Fibroblast of lung (primary cell): ENCODE measurements around the gene GPAM. TPM values are rescaled to one million over a fixed set of nuclear protein-coding genes. Genes with fewer than 3 reads are reported as not detected.

Source experiments
- DNase-seq, 2 donors: peaks; one replicate each; pipeline versions ENCODE4 v3.0.0 to v3.0.0-alpha.2; 2010; ENCODE audit warnings: low read depth in 2 of 2
- H2AFZ ChIP-seq: 2 replicates; pipeline ENCODE4 v1.5.1; 2012; ENCODE audit warnings: low read length, control low read depth, inconsistent platforms
- H3K27ac ChIP-seq: 2 replicates; pipeline ENCODE4 v1.5.1; 2011; ENCODE audit warnings: low read length, control low read depth; ENCODE audit not compliant: insufficient read depth
- H3K27me3 ChIP-seq: 2 replicates; pipeline ENCODE4 v1.5.1; 2011; ENCODE audit warnings: mild to moderate bottlenecking, low read length; ENCODE audit not compliant: control insufficient read depth, insufficient read depth
- H3K36me3 ChIP-seq: 2 replicates; pipeline ENCODE4 v1.5.1; 2011; ENCODE audit warnings: low read length; ENCODE audit not compliant: control insufficient read depth, insufficient read depth
- H3K4me1 ChIP-seq: 2 replicates; pipeline ENCODE4 v1.5.1; 2011; ENCODE audit warnings: low read length; ENCODE audit not compliant: control insufficient read depth, insufficient read depth; ENCODE audit errors: extremely low read depth
- H3K4me2 ChIP-seq: 2 replicates; pipeline ENCODE4 v1.5.1; 2011; ENCODE audit warnings: low read length, control low read depth; ENCODE audit not compliant: insufficient read depth; ENCODE audit errors: extremely low read depth
- H3K4me3 ChIP-seq, 4 experiments: fragments of 200-600 bp in 1 of 4; sonication (generic) in 1 of 4; replicated peaks in 1 of 4; 2 replicates each; pipeline ENCODE4 v1.5.1; 2011 to 2016; ENCODE audit warnings: low read length in 4 of 4, low read depth in 3 of 4, mild to moderate bottlenecking in 3 of 4, control low read depth in 2 of 4, inconsistent platforms in 1 of 4, mixed read lengths in 1 of 4; ENCODE audit not compliant: insufficient read depth in 1 of 4; ENCODE audit errors: control extremely low read depth in 1 of 4
- H3K79me2 ChIP-seq: 2 replicates; pipeline ENCODE4 v1.5.1; 2012; ENCODE audit warnings: mild to moderate bottlenecking, low read length, inconsistent platforms; ENCODE audit not compliant: control insufficient read depth, insufficient read depth
- H3K9ac ChIP-seq: 2 replicates; pipeline ENCODE4 v1.5.1; 2011; ENCODE audit warnings: mild to moderate bottlenecking, low read length, control low read depth; ENCODE audit not compliant: insufficient read depth
- H3K9me3 ChIP-seq: 2 replicates; pipeline ENCODE4 v1.5.1; 2012; ENCODE audit warnings: low read depth, low read length; ENCODE audit not compliant: control insufficient read depth, insufficient read depth
- H4K20me1 ChIP-seq: 2 replicates; pipeline ENCODE4 v1.5.1; 2011; ENCODE audit warnings: low read length; ENCODE audit not compliant: control insufficient read depth, insufficient read depth; ENCODE audit errors: extremely low read depth
- CTCF ChIP-seq, 2 donors: IDR thresholded peaks in 1 of 2; conservative IDR thresholded peaks in 1 of 2; 1 replicate in 1 of 2; 2 replicates in 1 of 2; pipeline ENCODE4 v1.5.1; 2011 to 2012; ENCODE audit warnings: low read length in 2 of 2, control low read depth in 1 of 2, inconsistent platforms in 1 of 2, low read depth in 1 of 2, mild to moderate bottlenecking in 1 of 2
- EZH2 ChIP-seq: IDR thresholded peaks from 2 replicates; pipeline ENCODE4 v1.5.1; 2012; ENCODE audit warnings: low read length, control low read depth, mild to moderate bottlenecking; ENCODE audit errors: missing control alignments
- polyA plus RNA-seq, 2 donors: library from polyadenylated mRNA; depleted of rRNA in 1 of 2; stranded (reverse) in 1 of 2; unstranded in 1 of 2; fragments of >200 nt; gene quantifications; 2 replicates each; pipeline ENCODE4 v1.2.1, GENCODE V29; 2011 to 2012; ENCODE audit warnings: missing spikeins in 1 of 2
- total RNA-seq: library from RNA; depleted of rRNA; stranded (reverse); fragments of >200 nt; gene quantifications from 2 replicates; pipeline ENCODE4 v1.2.1, GENCODE V29; 2014

The GPAM gene
- total and polyA plus RNA-seq, 2 donors (not counting 1 experiment from before 2014, with no cell fraction given), result 10.1 to 17.0 TPM

DNA sequence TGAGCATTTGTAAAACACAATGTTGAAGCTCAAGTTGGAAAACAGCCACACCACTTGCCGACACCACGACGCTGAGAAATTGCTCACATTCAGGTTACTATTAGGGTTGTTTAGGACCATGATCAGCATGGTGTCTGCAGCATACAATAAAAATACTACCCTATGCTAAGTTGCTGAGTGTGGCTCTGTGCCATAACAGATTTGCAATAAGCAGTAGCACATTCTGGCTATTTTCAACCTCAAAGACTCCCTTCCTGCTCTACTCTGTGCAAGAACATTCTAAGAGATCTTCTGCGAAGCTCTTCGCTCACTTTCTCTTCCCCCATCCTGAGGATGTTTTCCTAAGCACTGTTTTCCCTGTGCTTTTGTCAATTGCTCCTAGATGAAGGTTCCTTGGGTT, 38.3 kb downstream of the GPAM start:
- no peaks in the 10 kb centered on the region for H3K79me2 ChIP-seq
- H3K27ac ChIP-seq, result no peak overlapping the region
- no peak overlapping the region for H3K4me2 ChIP-seq
- H4K20me1 ChIP-seq, result no peaks in the 10 kb centered on the region
- H3K27me3 ChIP-seq, result no peaks in the 10 kb centered on the region
- H3K4me1 ChIP-seq, result no peaks in the 10 kb centered on the region
- no peak overlapping the region for H3K9ac ChIP-seq
- no peaks in the 10 kb centered on the region for H3K9me3 ChIP-seq
- no peaks in the 10 kb centered on the region for H3K36me3 ChIP-seq
- H2AFZ ChIP-seq, result no peak overlapping the region
- DNase-seq, result no peak
- H3K4me3 ChIP-seq, result no peak overlapping the region
- TF ChIP-seq CTCF (conservative IDR thresholded peaks at IDR 0.05 in 1 of 2, IDR thresholded peaks at IDR 0.05 in 1 of 2; ENCODE audit: low read depth in 1 of 2, low read length in 2 of 2), result no peak
- no peak for TF ChIP-seq EZH2

DNA sequence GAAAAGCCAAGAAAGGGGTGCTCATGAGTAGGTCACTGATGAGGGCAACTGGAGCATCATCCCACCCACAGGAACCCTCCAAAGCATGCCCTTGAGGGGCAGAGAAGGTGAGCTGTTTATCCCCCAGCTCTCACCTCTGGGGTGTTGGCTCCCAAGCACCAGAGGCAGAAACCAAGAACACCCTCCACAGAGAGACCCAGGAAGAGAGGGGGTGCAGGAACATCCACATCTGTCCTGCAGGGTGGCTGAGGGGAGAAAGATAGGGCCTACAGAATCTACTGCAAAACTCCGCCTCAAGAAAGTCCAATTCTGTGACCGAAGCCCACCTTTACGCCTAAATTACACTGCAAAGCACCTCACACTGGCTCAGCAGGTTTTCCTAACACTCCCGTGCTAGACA, 40.1 kb downstream of the GPAM start:
- no peaks in the 10 kb centered on the region for H3K36me3 ChIP-seq
- no peak overlapping the region for H3K9ac ChIP-seq
- DNase-seq, result no peak

DNA sequence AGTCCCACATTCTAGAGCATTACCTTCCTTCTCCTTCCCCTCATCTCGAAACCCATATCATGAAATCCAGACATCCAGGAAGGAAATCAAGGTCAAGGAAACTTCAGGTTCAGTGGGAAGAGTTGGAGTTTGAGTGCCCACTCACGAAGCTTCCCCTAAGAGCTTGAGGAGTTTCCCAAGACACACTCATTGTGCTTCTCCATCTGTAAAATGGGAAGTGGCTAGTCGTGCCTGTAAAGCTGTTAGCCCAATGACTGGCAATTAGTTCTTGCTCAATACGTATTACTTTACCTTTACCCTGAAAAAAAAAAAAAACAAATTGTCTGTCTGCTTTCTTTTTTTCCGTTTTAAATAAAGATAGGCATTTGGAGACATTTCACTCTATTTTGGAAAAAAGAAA, 42.3 kb downstream of the GPAM start:
- Histone ChIP-seq H3K9ac (no peak overlapping the region), H3K79me2 (no peaks in the 10 kb centered on the region), H3K4me2 (no peak overlapping the region), H3K27ac (no peak overlapping the region), H3K27me3 (no peaks in the 10 kb centered on the region), H3K4me3 (no peak overlapping the region), H3K36me3 (no peaks in the 10 kb centered on the region), H3K9me3 (no peaks in the 10 kb centered on the region), H4K20me1 (no peaks in the 10 kb centered on the region), H3K4me1 (no peaks in the 10 kb centered on the region), H2AFZ (no peak overlapping the region)
- TF ChIP-seq EZH2 (no peak), CTCF (conservative IDR thresholded peaks at IDR 0.05 in 1 of 2, IDR thresholded peaks at IDR 0.05 in 1 of 2; ENCODE audit: low read depth in 1 of 2, low read length in 2 of 2) (no peak)
- DNase-seq, result no peak

More for the DNA sequence above, 40.1 kb downstream of the GPAM start:
- Histone ChIP-seq H3K27ac (no peak overlapping the region), H3K9me3 (no peaks in the 10 kb centered on the region), H3K27me3 (no peaks in the 10 kb centered on the region), H3K4me3 (no peak overlapping the region), H3K4me2 (no peak overlapping the region), H3K79me2 (no peaks in the 10 kb centered on the region), H3K4me1 (no peaks in the 10 kb centered on the region), H2AFZ (no peak overlapping the region), H4K20me1 (no peaks in the 10 kb centered on the region)
- TF ChIP-seq EZH2 (no peak), CTCF (conservative IDR thresholded peaks at IDR 0.05 in 1 of 2, IDR thresholded peaks at IDR 0.05 in 1 of 2; ENCODE audit: low read depth in 1 of 2, low read length in 2 of 2) (no peak)
